ENCODE measurements around the gene ANO10.

Gene ANO10

GRCh38 chr3:43647331-43648166, 25.7 kb upstream of the ANO10 start:
- H3K4me1 ChIP-seq (ENCODE audit: control insufficient read depth, insufficient read depth, low read length, unreplicated experiment): peaks cover 11% of the 10 kb centered on the region
- no peak overlapping the region for H2AFZ ChIP-seq (ENCODE audit: low read length, unreplicated experiment)

GRCh38 chr3:43644443-43644842, 22.6 kb upstream of the ANO10 start:
- H3K27ac ChIP-seq (ENCODE audit: low read depth, low read length): no peak overlapping the region
- H3K4me3 ChIP-seq (ENCODE audit: low read depth, low read length): no peak overlapping the region
- H3K79me2 ChIP-seq (ENCODE audit: control insufficient read depth, insufficient read depth, low read length, unreplicated experiment): no peaks in the 10 kb centered on the region
- H3K36me3 ChIP-seq (ENCODE audit: insufficient read depth, low read length): no peaks in the 10 kb centered on the region
- no peaks in the 10 kb centered on the region for H3K27me3 ChIP-seq (ENCODE audit: insufficient read depth, low read length)
- peaks cover 20% of the 10 kb centered on the region for H3K4me1 ChIP-seq (ENCODE audit: control insufficient read depth, insufficient read depth, low read length, unreplicated experiment)
- no peak overlapping the region for H2AFZ ChIP-seq (ENCODE audit: low read length, unreplicated experiment)

More at GRCh38 chr3:43647331-43648166, 25.7 kb upstream of the ANO10 start:
- H3K27ac ChIP-seq (ENCODE audit: low read depth, low read length): no peak overlapping the region
- H3K79me2 ChIP-seq (ENCODE audit: control insufficient read depth, insufficient read depth, low read length, unreplicated experiment): no peaks in the 10 kb centered on the region
- H3K4me3 ChIP-seq (ENCODE audit: low read depth, low read length): no peak overlapping the region
- no peaks in the 10 kb centered on the region for H3K27me3 ChIP-seq (ENCODE audit: insufficient read depth, low read length)
- H3K36me3 ChIP-seq (ENCODE audit: insufficient read depth, low read length): no peaks in the 10 kb centered on the region

- Histone ChIP-seq H3K4me1 (ENCODE audit: control insufficient read depth, insufficient read depth, low read length, unreplicated experiment) (peaks cover 28% of the 10 kb centered on the region), H3K27me3 (ENCODE audit: insufficient read depth, low read length) (no peaks in the 10 kb centered on the region), H3K79me2 (ENCODE audit: control insufficient read depth, insufficient read depth, low read length, unreplicated experiment) (no peaks in the 10 kb centered on the region), H2AFZ (ENCODE audit: low read length, unreplicated experiment) (no peak overlapping the region), H3K36me3 (ENCODE audit: insufficient read depth, low read length) (no peaks in the 10 kb centered on the region), H3K27ac (ENCODE audit: low read depth, low read length) (0 out of 2 replicates have a peak overlapping the region, but pooled peaks have one; percentile 19), H3K4me3 (ENCODE audit: low read depth, low read length) (no peak overlapping the region)
Measured at GRCh38 chr3:43641306-43642114, 19.7 kb upstream of the ANO10 start.

- H3K27me3 ChIP-seq (ENCODE audit: insufficient read depth, low read length): no peaks in the 10 kb centered on the region
- peaks cover 22% of the 10 kb centered on the region for H3K4me1 ChIP-seq (ENCODE audit: control insufficient read depth, insufficient read depth, low read length, unreplicated experiment)
- H3K79me2 ChIP-seq (ENCODE audit: control insufficient read depth, insufficient read depth, low read length, unreplicated experiment): no peaks in the 10 kb centered on the region
- H3K4me3 ChIP-seq (ENCODE audit: low read depth, low read length): no peak overlapping the region
- H2AFZ ChIP-seq (ENCODE audit: low read length, unreplicated experiment): no peak overlapping the region
- H3K27ac ChIP-seq (ENCODE audit: low read depth, low read length): no peak overlapping the region
- no peaks in the 10 kb centered on the region for H3K36me3 ChIP-seq (ENCODE audit: insufficient read depth, low read length)
Measured at GRCh38 chr3:43640681-43641080, 18.9 kb upstream of the ANO10 start.

- Histone ChIP-seq H3K27ac (ENCODE audit: low read depth, low read length) (no peak overlapping the region), H3K27me3 (ENCODE audit: insufficient read depth, low read length) (no peaks in the 10 kb centered on the region), H3K79me2 (ENCODE audit: control insufficient read depth, insufficient read depth, low read length, unreplicated experiment) (no peaks in the 10 kb centered on the region), H3K4me3 (ENCODE audit: low read depth, low read length) (no peak overlapping the region), H3K4me1 (ENCODE audit: control insufficient read depth, insufficient read depth, low read length, unreplicated experiment) (peaks cover 22% of the 10 kb centered on the region), H2AFZ (ENCODE audit: low read length, unreplicated experiment) (no peak overlapping the region), H3K36me3 (ENCODE audit: insufficient read depth, low read length) (no peaks in the 10 kb centered on the region)
Measured at GRCh38 chr3:43638594-43639447, 17.0 kb upstream of the ANO10 start.

GRCh38 chr3:43637702-43638101, 15.9 kb upstream of the ANO10 start:
- H3K79me2 ChIP-seq (ENCODE audit: control insufficient read depth, insufficient read depth, low read length, unreplicated experiment): no peaks in the 10 kb centered on the region
- H3K4me1 ChIP-seq (ENCODE audit: control insufficient read depth, insufficient read depth, low read length, unreplicated experiment): peaks cover 22% of the 10 kb centered on the region
- H2AFZ ChIP-seq (ENCODE audit: low read length, unreplicated experiment): no peak overlapping the region
- H3K4me3 ChIP-seq (ENCODE audit: low read depth, low read length): no peak overlapping the region
- no peaks in the 10 kb centered on the region for H3K27me3 ChIP-seq (ENCODE audit: insufficient read depth, low read length)
- H3K36me3 ChIP-seq (ENCODE audit: insufficient read depth, low read length): no peaks in the 10 kb centered on the region
- H3K27ac ChIP-seq (ENCODE audit: low read depth, low read length): no peak overlapping the region

- peaks cover 17% of the 10 kb centered on the region for H3K4me1 ChIP-seq (ENCODE audit: control insufficient read depth, insufficient read depth, low read length, unreplicated experiment)
- H3K79me2 ChIP-seq (ENCODE audit: control insufficient read depth, insufficient read depth, low read length, unreplicated experiment): no peaks in the 10 kb centered on the region
- no peak overlapping the region for H2AFZ ChIP-seq (ENCODE audit: low read length, unreplicated experiment)
- H3K4me3 ChIP-seq (ENCODE audit: low read depth, low read length): no peak overlapping the region
- H3K27me3 ChIP-seq (ENCODE audit: insufficient read depth, low read length): no peaks in the 10 kb centered on the region
- no peaks in the 10 kb centered on the region for H3K36me3 ChIP-seq (ENCODE audit: insufficient read depth, low read length)
- H3K27ac ChIP-seq (ENCODE audit: low read depth, low read length): peak overlapping the region; percentile 65
Measured at GRCh38 chr3:43632986-43633385, 11.2 kb upstream of the ANO10 start.

- Histone ChIP-seq H3K79me2 (ENCODE audit: control insufficient read depth, insufficient read depth, low read length, unreplicated experiment) (no peaks in the 10 kb centered on the region), H3K27me3 (ENCODE audit: insufficient read depth, low read length) (no peaks in the 10 kb centered on the region), H3K36me3 (ENCODE audit: insufficient read depth, low read length) (no peaks in the 10 kb centered on the region), H3K27ac (ENCODE audit: low read depth, low read length) (peak overlapping the region; percentile 65), H2AFZ (ENCODE audit: low read length, unreplicated experiment) (peak overlapping the region; percentile 21), H3K4me1 (ENCODE audit: control insufficient read depth, insufficient read depth, low read length, unreplicated experiment) (peaks cover 10% of the 10 kb centered on the region), H3K4me3 (ENCODE audit: low read depth, low read length) (no peak overlapping the region; the same call in 1 of the 2 replicates)
Measured at GRCh38 chr3:43632269-43632733, 10.5 kb upstream of the ANO10 start.

GRCh38 chr3:43629741-43630140, 7.9 kb upstream of the ANO10 start:
- no peak overlapping the region for H3K4me3 ChIP-seq (ENCODE audit: low read depth, low read length)
- no peak overlapping the region for H2AFZ ChIP-seq (ENCODE audit: low read length, unreplicated experiment)
- H3K4me1 ChIP-seq (ENCODE audit: control insufficient read depth, insufficient read depth, low read length, unreplicated experiment): peaks cover 10% of the 10 kb centered on the region
- H3K27ac ChIP-seq (ENCODE audit: low read depth, low read length): no peak overlapping the region
- no peaks in the 10 kb centered on the region for H3K36me3 ChIP-seq (ENCODE audit: insufficient read depth, low read length)
- no peaks in the 10 kb centered on the region for H3K27me3 ChIP-seq (ENCODE audit: insufficient read depth, low read length)
- H3K79me2 ChIP-seq (ENCODE audit: control insufficient read depth, insufficient read depth, low read length, unreplicated experiment): no peaks in the 10 kb centered on the region

GRCh38 chr3:43629257-43629656, 7.4 kb upstream of the ANO10 start:
- Histone ChIP-seq H3K27ac (ENCODE audit: low read depth, low read length) (no peak overlapping the region), H3K4me3 (ENCODE audit: low read depth, low read length) (no peak overlapping the region), H2AFZ (ENCODE audit: low read length, unreplicated experiment) (no peak overlapping the region), H3K27me3 (ENCODE audit: insufficient read depth, low read length) (no peaks in the 10 kb centered on the region), H3K4me1 (ENCODE audit: control insufficient read depth, insufficient read depth, low read length, unreplicated experiment) (peaks cover 10% of the 10 kb centered on the region), H3K36me3 (ENCODE audit: insufficient read depth, low read length) (no peaks in the 10 kb centered on the region), H3K79me2 (ENCODE audit: control insufficient read depth, insufficient read depth, low read length, unreplicated experiment) (no peaks in the 10 kb centered on the region)

Measured in ACC112 (cell line).